DND-41 (cell line): Measurements from ENCODE around the gene PDE6C.

Experiments
- ATAC-seq: fragments of 200-7000 bp; cut with Tn5 transposase; 3 replicates; pipeline ENCODE4 v1.9.1; 2021; ENCODE audit warnings: low read depth; ENCODE audit not compliant: insufficient read depth
- DNase-seq: peaks from one replicate; pipeline ENCODE4 v3.0.0-alpha.2; 2020
- H2AFZ ChIP-seq: 2 replicates; pipeline ENCODE4 v1.6.0; 2012; ENCODE audit warnings: low read depth, low read length
- H3K27ac ChIP-seq: 2 replicates; pipeline ENCODE4 v1.5.1; 2012; ENCODE audit warnings: low read length, inconsistent platforms
- H3K27me3 ChIP-seq: fragments of 200-600 bp; sonication (generic); 2 replicates; pipeline ENCODE4 v1.6.0; 2012; ENCODE audit warnings: low read length, mild to moderate bottlenecking, inconsistent platforms; ENCODE audit not compliant: insufficient read depth, poor library complexity
- H3K36me3 ChIP-seq: 2 replicates; pipeline ENCODE4 v1.5.1; 2012; ENCODE audit warnings: low read length, inconsistent platforms; ENCODE audit not compliant: insufficient read depth
- H3K4me1 ChIP-seq: 2 replicates; pipeline ENCODE4 v1.5.1; 2012; ENCODE audit warnings: mild to moderate bottlenecking, low read length; ENCODE audit not compliant: insufficient read depth
- H3K4me2 ChIP-seq: 2 replicates; pipeline ENCODE4 v1.6.0; 2012; ENCODE audit warnings: mild to moderate bottlenecking, moderate library complexity, low read length, inconsistent platforms; ENCODE audit not compliant: insufficient read depth
- H3K4me3 ChIP-seq, 2 experiments: fragments of 200-600 bp in 1 of 2; shearing (Covaris generic) in 1 of 2; 2 replicates each; pipeline ENCODE4 v1.5.1; 2012 to 2016; ENCODE audit warnings: inconsistent platforms in 2 of 2, low read length in 2 of 2, mild to moderate bottlenecking in 2 of 2, low read depth in 1 of 2, moderate library complexity in 1 of 2
- H3K79me2 ChIP-seq: 2 replicates; pipeline ENCODE4 v1.6.0; 2012; ENCODE audit warnings: low read length, inconsistent platforms; ENCODE audit not compliant: insufficient read depth
- H3K9ac ChIP-seq: 2 replicates; pipeline ENCODE4 v1.6.0; 2012; ENCODE audit warnings: low read depth, mild to moderate bottlenecking, inconsistent platforms, low read length, moderate library complexity
- H3K9me3 ChIP-seq: 2 replicates; pipeline ENCODE4 v1.5.1; 2012; ENCODE audit warnings: low read length, moderate library complexity, mild to moderate bottlenecking, inconsistent platforms; ENCODE audit not compliant: insufficient read depth, severe bottlenecking
- H4K20me1 ChIP-seq: 2 replicates; pipeline ENCODE4 v1.6.0; 2012; ENCODE audit warnings: low read length; ENCODE audit not compliant: insufficient read depth
- EZH2 ChIP-seq: IDR thresholded peaks from 3 replicates; pipeline ENCODE4 v1.6.1; 2012; ENCODE audit warnings: borderline replicate concordance, low read depth, mild to moderate bottlenecking, moderate library complexity, low read length, inconsistent platforms; ENCODE audit not compliant: severe bottlenecking
- TF ChIP-seq, protein P1 (sequence below): IDR thresholded peaks from 2 replicates; pipeline ENCODE4 v1.5.1; 2012; ENCODE audit warnings: borderline replicate concordance, low read length, moderate library complexity, mild to moderate bottlenecking; ENCODE audit not compliant: poor library complexity, severe bottlenecking; ENCODE audit errors: extremely low read depth

The PDE6C gene

DNA sequence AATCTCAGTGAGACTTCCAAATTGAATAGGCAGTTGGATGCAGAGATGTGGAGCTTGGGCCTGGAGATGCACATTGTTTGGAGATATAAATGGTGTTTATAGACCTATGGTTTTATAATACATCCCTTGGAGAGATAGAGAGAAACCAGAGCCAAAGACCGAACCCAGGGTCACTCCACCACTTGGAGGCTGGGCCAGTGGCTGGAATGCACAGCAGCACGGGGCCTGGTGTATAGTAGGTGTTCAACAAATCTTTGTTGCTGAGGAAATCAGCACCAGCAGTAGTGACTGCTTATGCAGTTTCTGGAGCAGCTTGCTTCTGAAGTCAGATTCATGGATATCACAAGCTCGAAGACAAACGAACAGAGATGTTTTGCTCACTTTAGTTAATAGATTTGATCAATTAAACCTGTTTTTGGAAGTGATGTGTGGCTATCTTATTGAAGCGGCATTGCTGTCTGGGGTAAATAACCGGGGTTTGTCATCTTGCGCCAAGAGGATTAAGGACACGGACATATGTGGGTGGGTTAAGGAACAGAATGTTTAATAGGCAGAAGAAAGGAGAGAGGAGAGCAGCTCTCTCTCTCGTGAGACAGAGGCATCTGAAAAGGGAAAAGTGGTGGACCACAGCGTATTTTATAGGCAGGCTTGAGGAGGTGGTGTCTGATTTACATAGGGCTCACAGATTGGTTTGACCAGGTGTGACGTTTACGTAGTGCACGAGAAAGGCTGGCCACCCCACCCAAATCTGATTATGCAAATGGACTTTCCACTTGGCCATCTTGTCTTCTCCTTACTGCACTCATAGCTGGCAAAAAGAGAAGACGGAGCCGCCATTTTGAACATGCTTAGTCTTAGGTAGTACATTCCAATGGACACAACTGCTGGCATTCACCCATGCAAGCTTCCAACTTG is 22.4 kb upstream of the PDE6C start:
- H2AFZ ChIP-seq: no peak overlapping the region
- peaks cover 8% of the 10 kb centered on the region for H3K27me3 ChIP-seq
- no peaks in the 10 kb centered on the region for H3K4me1 ChIP-seq
- H4K20me1 ChIP-seq: no peaks in the 10 kb centered on the region
- ATAC-seq: no peak
- no peak overlapping the region for H3K4me3 ChIP-seq
- no peaks in the 10 kb centered on the region for H3K9me3 ChIP-seq
- H3K79me2 ChIP-seq: no peaks in the 10 kb centered on the region
- no peaks in the 10 kb centered on the region for H3K36me3 ChIP-seq
- H3K27ac ChIP-seq: no peak overlapping the region
- TF ChIP-seq, protein P1, sequence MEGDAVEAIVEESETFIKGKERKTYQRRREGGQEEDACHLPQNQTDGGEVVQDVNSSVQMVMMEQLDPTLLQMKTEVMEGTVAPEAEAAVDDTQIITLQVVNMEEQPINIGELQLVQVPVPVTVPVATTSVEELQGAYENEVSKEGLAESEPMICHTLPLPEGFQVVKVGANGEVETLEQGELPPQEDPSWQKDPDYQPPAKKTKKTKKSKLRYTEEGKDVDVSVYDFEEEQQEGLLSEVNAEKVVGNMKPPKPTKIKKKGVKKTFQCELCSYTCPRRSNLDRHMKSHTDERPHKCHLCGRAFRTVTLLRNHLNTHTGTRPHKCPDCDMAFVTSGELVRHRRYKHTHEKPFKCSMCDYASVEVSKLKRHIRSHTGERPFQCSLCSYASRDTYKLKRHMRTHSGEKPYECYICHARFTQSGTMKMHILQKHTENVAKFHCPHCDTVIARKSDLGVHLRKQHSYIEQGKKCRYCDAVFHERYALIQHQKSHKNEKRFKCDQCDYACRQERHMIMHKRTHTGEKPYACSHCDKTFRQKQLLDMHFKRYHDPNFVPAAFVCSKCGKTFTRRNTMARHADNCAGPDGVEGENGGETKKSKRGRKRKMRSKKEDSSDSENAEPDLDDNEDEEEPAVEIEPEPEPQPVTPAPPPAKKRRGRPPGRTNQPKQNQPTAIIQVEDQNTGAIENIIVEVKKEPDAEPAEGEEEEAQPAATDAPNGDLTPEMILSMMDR: no peak
- H3K9ac ChIP-seq: no peak overlapping the region
- H3K4me2 ChIP-seq: no peak overlapping the region
- DNase-seq: no peak

DNA sequence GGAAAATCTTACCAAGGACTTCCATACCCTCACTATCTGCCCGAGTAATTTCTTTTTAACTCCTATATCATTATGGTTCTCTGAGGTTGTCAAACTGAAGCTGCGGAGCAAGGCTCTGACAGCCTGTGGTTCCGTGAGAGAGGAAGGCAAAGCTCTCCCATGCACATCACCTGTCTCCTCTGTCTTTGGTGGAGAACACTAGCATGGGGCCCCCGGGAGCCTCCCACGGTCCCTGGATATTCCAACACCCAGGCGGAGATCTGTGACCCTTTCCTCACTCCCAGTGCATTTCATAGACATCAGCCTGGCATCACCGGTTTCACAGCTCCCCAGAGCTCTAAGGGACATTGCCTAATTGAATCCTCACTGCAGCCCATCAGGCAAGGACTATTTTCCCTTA is 21.7 kb upstream of the PDE6C start:
- ATAC-seq (no peak), DNase-seq (no peak)
- no peak overlapping the region for H3K27ac ChIP-seq
- no peaks in the 10 kb centered on the region for H3K9me3 ChIP-seq
- no peaks in the 10 kb centered on the region for H3K4me1 ChIP-seq
- no peak for TF ChIP-seq EZH2
- TF ChIP-seq, protein P1: no peak
- no peaks in the 10 kb centered on the region for H3K79me2 ChIP-seq
- H3K4me3 ChIP-seq: no peak overlapping the region
- peaks cover 8% of the 10 kb centered on the region for H3K27me3 ChIP-seq
- no peak overlapping the region for H2AFZ ChIP-seq
- H3K36me3 ChIP-seq: no peaks in the 10 kb centered on the region
- no peak overlapping the region for H3K9ac ChIP-seq
- no peak overlapping the region for H3K4me2 ChIP-seq
- no peaks in the 10 kb centered on the region for H4K20me1 ChIP-seq

DNA sequence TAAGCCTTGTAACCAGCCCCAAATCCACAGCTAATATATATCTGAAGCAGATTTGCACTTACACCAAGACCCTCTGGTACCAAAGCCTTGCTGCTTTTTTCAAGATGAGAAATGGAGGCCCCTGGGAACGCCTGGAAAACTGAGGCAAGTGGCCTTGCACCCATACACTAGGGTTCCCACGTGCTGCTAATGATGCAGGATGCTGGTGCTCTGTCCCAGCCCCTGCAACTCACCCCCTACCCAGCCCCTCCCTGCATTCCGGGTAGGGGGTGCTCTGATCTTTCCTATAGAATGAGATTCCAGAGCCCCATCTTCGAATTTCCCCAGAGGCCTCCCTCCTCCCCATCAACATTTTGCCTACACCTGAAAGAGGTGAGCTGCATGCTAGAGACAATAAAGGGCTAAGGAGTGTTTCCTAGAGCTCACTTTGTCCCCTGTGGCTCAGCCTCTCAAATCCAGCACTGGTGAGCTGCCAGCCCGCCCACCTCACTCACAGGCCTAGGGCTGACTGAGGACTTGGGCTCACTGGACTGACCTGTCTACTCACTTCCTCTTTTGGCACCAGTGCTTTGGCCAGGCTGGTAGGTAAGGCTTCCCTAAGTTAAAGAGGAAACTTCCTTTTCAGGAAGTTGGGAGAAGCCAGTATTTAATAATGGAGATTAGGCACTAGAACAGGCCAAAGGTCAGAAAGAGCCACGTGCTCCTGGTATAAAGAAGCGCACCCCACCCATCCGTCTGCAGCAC is 21.1 kb upstream of the PDE6C start:
- H2AFZ ChIP-seq: no peak overlapping the region
- H3K27ac ChIP-seq: no peak overlapping the region
- no peak for ATAC-seq
- no peaks in the 10 kb centered on the region for H4K20me1 ChIP-seq
- no peak overlapping the region for H3K4me3 ChIP-seq
- H3K9ac ChIP-seq: no peak overlapping the region
- peaks cover 8% of the 10 kb centered on the region for H3K27me3 ChIP-seq
- H3K79me2 ChIP-seq: no peaks in the 10 kb centered on the region
- H3K4me2 ChIP-seq: no peak overlapping the region
- H3K4me1 ChIP-seq: no peaks in the 10 kb centered on the region
- TF ChIP-seq, protein P1: no peak
- TF ChIP-seq EZH2: no peak
- no peaks in the 10 kb centered on the region for H3K9me3 ChIP-seq
- no peak for DNase-seq
- no peaks in the 10 kb centered on the region for H3K36me3 ChIP-seq
